Natural killer cell treated with Interleukin-12 subunit alpha and Interleukin-12 subunit beta and Interleukin-15 and Interleukin-18, amount 100 ng/mL, for 72 hours (primary cell): ENCODE measurements around the gene TMEM252. TPM values are rescaled to one million over a fixed set of nuclear protein-coding genes. Genes with fewer than 3 reads are reported as not detected.

Source experiments
- ATAC-seq, 2 donors: fragments of 150-1000 bp; cut with Tn5 transposase in 1 of 2; sonication (Bioruptor Pico), chemical (Tn5 transposase) in 1 of 2; 2 replicates each; pipeline ENCODE4 v1.10.0; 2021
- DNase-seq: peaks from one replicate; pipeline ENCODE4 v3.0.0; 2022; ENCODE audit warnings: low spot score
- H3K27ac Mint-ChIP-seq, 2 donors: 1 replicate in 1 of 2; 2 replicates in 1 of 2; pipeline ENCODE4 v1.8.0; 2022; ENCODE audit warnings: mixed read lengths in 2 of 2, mild to moderate bottlenecking in 1 of 2, moderate library complexity in 1 of 2
- H3K27me3 Mint-ChIP-seq, 2 donors: 1 replicate in 1 of 2; 2 replicates in 1 of 2; pipeline ENCODE4 v1.8.0; 2022; ENCODE audit warnings: mixed read lengths in 2 of 2
- H3K36me3 Mint-ChIP-seq: one replicate; pipeline ENCODE4 v1.8.0; 2022; ENCODE audit warnings: mixed read lengths
- H3K4me1 Mint-ChIP-seq, 2 donors: 1 replicate in 1 of 2; 2 replicates in 1 of 2; pipeline ENCODE4 v1.8.0; 2022; ENCODE audit warnings: low read depth in 2 of 2, mixed read lengths in 2 of 2, mild to moderate bottlenecking in 1 of 2
- H3K4me3 Mint-ChIP-seq: one replicate; pipeline ENCODE4 v1.8.0; 2022; ENCODE audit warnings: mixed read lengths
- H3K9me3 Mint-ChIP-seq: 2 replicates; pipeline ENCODE4 v1.8.0; 2022; ENCODE audit warnings: mixed read lengths
- total RNA-seq, 2 donors: library from RNA; stranded (reverse); gene quantifications; one replicate each; pipeline ENCODE4 v1.2.3, GENCODE V29; 2022

The TMEM252 gene
- total RNA-seq, 2 donors from 2014 or later: not detected

DNA sequence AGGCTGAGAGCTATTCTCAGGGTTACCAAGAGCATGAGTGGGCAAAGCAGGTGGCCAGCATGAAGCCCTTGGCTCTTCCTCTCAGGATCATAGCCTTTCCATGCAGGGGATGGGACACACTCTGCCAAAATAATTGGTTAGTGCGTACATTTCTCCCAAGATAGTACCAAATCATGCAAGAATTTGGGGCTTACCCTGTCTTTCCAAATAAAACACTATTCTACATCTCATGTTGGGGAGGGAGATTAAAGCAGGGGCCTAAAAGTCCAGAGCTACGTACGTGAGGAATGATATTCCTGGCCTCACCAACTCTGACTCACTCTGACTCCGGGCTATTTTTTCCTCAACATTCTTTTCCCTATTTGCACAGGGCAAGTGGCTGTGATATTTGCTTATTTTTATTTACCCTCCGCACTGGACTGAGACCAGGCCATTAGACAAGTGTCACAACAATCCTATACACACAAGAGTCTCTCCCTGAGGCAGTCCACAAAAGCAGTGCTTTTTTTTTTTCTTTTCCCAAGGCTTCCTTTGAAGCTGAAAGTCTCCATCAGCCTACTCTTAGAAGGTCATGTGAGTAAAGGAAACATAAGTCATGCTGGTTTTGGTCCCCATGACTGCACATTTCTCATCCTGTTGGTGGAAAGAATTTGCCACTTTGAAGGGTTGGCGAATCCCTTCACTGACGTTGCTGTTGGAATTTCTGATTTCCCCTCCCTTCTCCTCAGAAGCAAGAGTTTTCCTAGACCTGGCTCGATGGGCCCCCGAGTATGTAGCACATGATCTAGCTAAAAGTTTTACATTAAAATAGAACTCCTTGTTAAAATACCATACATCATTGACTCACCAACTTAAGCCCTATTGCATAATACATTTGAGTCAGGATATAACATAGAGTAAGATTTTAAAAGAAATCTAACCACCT is 40.0 kb downstream of the TMEM252 start:
- DNase-seq (no peak), ATAC-seq (no peak)
- peaks cover 7 to 11% of the 10 kb centered on the region in 2 donors for H3K4me1 Mint-ChIP-seq
- H3K4me3 Mint-ChIP-seq: no peak overlapping the region
- H3K9me3 Mint-ChIP-seq: no peaks in the 10 kb centered on the region
- peaks cover 8 to 11% of the 10 kb centered on the region in 2 donors for H3K27me3 Mint-ChIP-seq
- H3K36me3 Mint-ChIP-seq: no peaks in the 10 kb centered on the region
- no peak overlapping the region for H3K27ac Mint-ChIP-seq

DNA sequence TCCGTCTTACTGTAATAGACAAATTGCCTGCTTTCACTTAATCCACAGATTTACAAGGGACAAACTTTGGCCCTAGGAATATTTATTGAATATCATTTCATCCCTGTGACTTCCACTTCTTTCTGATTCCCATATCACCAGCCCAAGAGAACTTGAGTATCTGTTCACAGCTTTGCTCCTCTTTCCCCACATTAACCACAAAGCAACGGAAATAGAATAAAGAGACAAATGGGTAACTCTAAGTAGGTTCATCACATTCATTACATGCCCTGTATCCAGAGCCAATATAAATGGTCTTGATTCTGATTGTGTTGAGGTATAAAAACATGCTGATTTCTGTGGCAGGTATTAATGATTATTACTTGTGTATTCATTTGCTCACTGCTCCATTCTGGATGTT is 41.9 kb downstream of the TMEM252 start:
- H3K36me3 Mint-ChIP-seq: no peaks in the 10 kb centered on the region
- H3K27ac Mint-ChIP-seq: no peak overlapping the region
- DNase-seq (no peak), ATAC-seq (no peak)
- H3K27me3 Mint-ChIP-seq: peaks cover 12 to 13% of the 10 kb centered on the region in 2 donors
- no peak overlapping the region for H3K4me3 Mint-ChIP-seq
- peaks cover 7 to 11% of the 10 kb centered on the region in 2 donors for H3K4me1 Mint-ChIP-seq
- no peaks in the 10 kb centered on the region for H3K9me3 Mint-ChIP-seq

DNA sequence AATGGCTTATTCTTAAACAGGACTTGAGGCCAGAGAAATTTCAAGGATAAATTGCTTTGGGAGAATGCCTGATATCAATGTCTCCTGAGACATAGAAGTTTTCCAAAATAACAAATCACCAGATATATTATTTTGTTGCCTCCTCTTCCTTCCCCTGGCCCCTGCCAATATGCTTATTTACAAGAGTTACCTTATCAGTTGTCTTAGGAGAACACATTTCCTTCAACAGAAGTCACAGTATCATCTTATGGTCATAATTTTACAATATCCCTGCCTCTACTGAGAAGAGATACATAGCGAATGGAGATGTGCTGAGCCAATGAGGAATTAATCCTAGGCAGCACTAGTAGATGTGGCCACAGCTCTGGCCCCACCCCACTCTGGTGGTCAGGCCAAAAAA is 43.1 kb downstream of the TMEM252 start:
- Mint-ChIP-seq H3K27ac (no peak overlapping the region), H3K4me3 (no peak overlapping the region), H3K9me3 (no peaks in the 10 kb centered on the region), H3K4me1 (peaks cover 7 to 11% of the 10 kb centered on the region in 2 donors), H3K27me3 (peaks cover 15 to 16% of the 10 kb centered on the region in 2 donors), H3K36me3 (no peaks in the 10 kb centered on the region)
- no peak for ATAC-seq
- no peak for DNase-seq

DNA sequence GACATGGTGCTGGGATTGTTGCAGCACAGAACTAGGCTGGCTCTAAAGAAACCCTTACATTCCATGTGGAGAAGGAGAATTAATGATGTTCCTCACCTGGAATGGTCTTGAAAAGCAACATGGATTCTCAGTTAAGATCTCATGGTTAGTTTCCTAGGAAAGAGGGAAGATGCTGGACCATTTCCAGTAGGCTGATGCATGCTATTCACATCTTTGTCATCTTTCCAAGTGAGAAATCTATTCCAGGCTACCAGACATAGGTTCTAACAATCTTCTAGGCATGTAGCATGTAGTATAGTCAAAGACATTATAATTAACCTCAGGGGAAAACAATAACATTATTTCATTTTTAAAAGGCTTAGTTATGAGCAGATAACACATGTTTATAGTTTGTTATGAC is 44.3 kb downstream of the TMEM252 start:
- Mint-ChIP-seq H3K9me3 (no peaks in the 10 kb centered on the region), H3K36me3 (no peaks in the 10 kb centered on the region), H3K27ac (no peak overlapping the region), H3K4me3 (no peak overlapping the region), H3K27me3 (peaks cover 19 to 21% of the 10 kb centered on the region in 2 donors), H3K4me1 (peaks cover 7 to 11% of the 10 kb centered on the region in 2 donors)
- ATAC-seq: no peak
- no peak for DNase-seq

DNA sequence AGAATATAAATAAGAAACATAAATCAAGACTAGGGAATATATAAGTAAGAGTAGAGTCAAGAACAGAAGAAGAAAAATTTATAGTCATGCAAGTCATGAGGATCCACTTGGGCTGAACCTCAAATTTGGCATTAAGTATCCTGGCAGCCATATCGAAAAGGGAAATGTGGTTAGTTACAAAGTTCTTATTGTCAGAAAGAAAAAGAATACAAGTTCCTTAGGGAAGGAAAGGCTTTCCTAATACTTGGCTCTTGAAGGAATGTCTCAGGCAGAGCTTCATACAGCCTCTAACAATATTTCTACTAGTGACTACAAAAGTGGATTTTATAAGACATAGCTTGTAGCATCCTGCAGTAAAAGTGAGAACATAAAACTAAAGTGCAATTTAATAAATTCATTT is 45.4 kb downstream of the TMEM252 start:
- ATAC-seq (no peak), DNase-seq (no peak)
- Mint-ChIP-seq H3K4me3 (no peak overlapping the region), H3K27me3 (peaks cover 21% of the 10 kb centered on the region in 2 donors), H3K27ac (no peak overlapping the region), H3K36me3 (no peaks in the 10 kb centered on the region), H3K4me1 (peaks cover 7 to 11% of the 10 kb centered on the region in 2 donors), H3K9me3 (no peaks in the 10 kb centered on the region)

DNA sequence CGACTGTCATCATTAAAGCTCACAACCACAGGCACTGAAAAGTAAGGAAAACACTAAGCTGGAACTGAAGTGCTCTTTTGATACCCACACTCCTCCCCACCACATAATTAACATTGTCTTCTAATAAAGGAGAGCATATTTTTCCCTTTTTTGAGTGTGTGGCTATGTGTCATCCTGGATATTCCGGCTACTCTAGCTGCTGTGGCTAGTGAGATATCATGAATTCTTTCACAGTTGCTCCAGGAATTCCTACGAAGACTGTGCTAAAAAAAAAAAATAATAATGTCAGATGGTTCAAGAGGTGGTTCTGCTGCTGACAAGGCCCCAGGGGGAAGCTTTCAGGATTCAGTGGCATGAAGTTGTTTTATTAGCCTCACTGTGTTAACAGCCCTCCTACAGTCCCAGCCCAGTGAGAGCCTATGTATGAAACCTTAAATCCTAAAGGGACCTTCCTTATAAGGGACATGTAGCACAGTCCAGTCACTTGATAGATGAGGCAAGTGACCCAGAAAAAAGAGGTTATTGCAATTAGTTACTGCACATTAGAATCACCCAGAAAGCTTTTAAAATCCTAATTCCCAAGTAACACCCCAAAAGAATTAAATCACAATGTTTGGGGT is 46.6 kb downstream of the TMEM252 start:
- Mint-ChIP-seq H3K36me3 (no peaks in the 10 kb centered on the region), H3K4me3 (no peak overlapping the region), H3K27me3 (peaks cover 21% of the 10 kb centered on the region in 2 donors), H3K9me3 (no peaks in the 10 kb centered on the region), H3K4me1 (peaks cover 6 to 10% of the 10 kb centered on the region in 2 donors), H3K27ac (no peak overlapping the region)
- DNase-seq: no peak
- no peak for ATAC-seq

DNA sequence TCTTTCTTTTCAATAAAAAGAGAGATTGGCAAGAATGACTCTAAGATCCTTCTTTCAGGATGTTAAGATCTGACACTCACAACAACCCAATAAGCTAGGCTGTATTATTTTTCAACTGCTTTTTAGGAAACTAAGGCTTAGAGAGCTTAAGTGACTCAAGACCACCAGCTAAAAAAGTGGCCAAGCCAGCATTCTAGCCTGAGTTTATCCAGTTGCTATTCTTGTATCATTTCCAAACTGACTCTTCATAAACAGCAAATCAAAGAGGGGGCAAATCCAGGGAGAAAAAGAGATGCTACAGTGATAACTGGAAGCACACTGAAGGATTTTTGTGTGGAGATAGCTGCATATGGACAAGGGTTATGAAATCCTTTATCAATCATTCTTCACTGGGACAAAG is 47.1 kb downstream of the TMEM252 start:
- H3K36me3 Mint-ChIP-seq: no peaks in the 10 kb centered on the region
- DNase-seq: no peak
- H3K27ac Mint-ChIP-seq: no peak overlapping the region
- H3K9me3 Mint-ChIP-seq: no peaks in the 10 kb centered on the region
- no peak for ATAC-seq
- peaks cover 18 to 21% of the 10 kb centered on the region in 2 donors for H3K27me3 Mint-ChIP-seq
- peaks cover under 1 to 5% of the 10 kb centered on the region in 2 donors for H3K4me1 Mint-ChIP-seq
- no peak overlapping the region for H3K4me3 Mint-ChIP-seq

DNA sequence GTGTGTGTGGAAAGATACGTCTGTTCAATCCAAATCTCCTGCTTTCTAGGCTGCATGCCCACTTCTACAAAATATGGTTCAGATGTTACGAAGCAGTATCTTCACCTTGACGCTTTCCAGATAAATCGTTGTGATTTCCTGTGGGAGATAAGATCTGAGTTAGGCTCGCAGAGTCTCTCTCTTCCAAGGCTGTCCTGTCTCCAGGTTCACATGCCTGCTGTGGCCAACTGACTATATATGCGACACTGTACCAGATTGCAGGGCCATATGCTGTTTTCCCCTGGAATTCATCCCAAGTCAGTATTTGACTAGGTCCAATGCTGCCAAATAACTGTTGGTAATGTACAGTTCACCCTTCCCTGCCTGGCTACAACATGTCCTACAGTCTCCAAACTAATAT is 47.9 kb downstream of the TMEM252 start:
- no peak overlapping the region for H3K27ac Mint-ChIP-seq
- ATAC-seq (no peak), DNase-seq (no peak)
- H3K36me3 Mint-ChIP-seq: no peaks in the 10 kb centered on the region
- H3K4me1 Mint-ChIP-seq: peaks cover 0 to 2% of the 10 kb centered on the region in 2 donors
- H3K4me3 Mint-ChIP-seq: no peak overlapping the region
- peaks cover 18 to 21% of the 10 kb centered on the region in 2 donors for H3K27me3 Mint-ChIP-seq
- H3K9me3 Mint-ChIP-seq: no peaks in the 10 kb centered on the region

DNA sequence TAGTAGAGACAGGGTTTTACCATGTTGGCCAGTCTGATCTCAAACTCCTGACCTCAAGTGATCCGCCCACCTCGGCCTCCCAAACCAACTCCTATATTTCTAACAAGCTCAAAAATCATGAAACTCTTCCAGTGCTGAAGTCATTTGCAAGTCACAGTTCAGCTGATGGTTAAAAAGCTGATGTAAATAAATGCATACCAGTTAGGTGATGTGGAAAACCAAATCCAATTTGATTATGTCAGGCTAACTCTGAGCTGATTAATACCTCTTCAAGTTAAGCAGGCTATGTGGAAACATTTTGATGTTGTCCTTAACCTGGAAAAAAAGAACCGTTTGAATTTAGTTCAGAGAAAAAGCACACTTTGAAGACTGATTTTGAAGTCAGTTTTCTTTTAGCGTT is 51.0 kb downstream of the TMEM252 start:
- H3K27me3 Mint-ChIP-seq: peaks cover 20 to 26% of the 10 kb centered on the region in 2 donors
- no peak for ATAC-seq
- H3K4me1 Mint-ChIP-seq: no peaks in the 10 kb centered on the region
- no peak overlapping the region for H3K4me3 Mint-ChIP-seq
- no peak for DNase-seq
- no peaks in the 10 kb centered on the region for H3K36me3 Mint-ChIP-seq
- no peaks in the 10 kb centered on the region for H3K9me3 Mint-ChIP-seq
- H3K27ac Mint-ChIP-seq: no peak overlapping the region

DNA sequence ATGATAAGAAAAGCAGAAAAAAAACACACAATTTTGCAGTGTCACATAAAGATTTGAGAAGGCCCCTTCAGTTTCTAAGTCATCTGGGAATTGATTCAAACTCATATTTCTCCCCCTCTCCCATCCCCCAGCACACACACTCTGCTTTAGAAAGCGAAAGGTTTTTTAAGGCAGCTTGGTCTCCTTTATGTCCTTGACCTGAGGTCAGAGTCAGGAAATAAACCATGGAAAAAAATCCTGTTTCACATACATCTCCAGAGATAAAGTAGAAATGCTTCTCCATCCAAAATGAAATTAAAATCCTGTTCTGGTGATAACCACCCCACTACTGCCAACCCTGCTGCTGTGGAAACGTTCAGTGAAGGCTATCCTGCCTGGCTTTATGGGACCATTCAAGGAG is 52.6 kb downstream of the TMEM252 start:
- no peak for DNase-seq

More for the DNA sequence above, 52.6 kb downstream of the TMEM252 start:
- peaks cover 16 to 24% of the 10 kb centered on the region in 2 donors for H3K27me3 Mint-ChIP-seq
- no peak for ATAC-seq
- H3K4me3 Mint-ChIP-seq: no peak overlapping the region
- H3K27ac Mint-ChIP-seq: no peak overlapping the region
- no peaks in the 10 kb centered on the region for H3K4me1 Mint-ChIP-seq
- no peaks in the 10 kb centered on the region for H3K36me3 Mint-ChIP-seq
- H3K9me3 Mint-ChIP-seq: no peaks in the 10 kb centered on the region

Other genes with a start within 250 kb of the TMEM252 start
- gene FOXD4L3, start 238.0 kb downstream of the TMEM252 start, total RNA-seq: not detected
- gene PGM5, start 184.3 kb downstream of the TMEM252 start, total RNA-seq: not detected
- gene PIP5K1B, start 164.4 kb upstream of the TMEM252 start, total RNA-seq: under 1 TPM; 0.24 to 0.73 TPM